Nephron (organoid): Measurements from ENCODE around the gene SLC43A1.
A peak's percentile ranks its signal among the peaks of the same experiment; 100 is the strongest.

Source experiments
- H3K27ac Mint-ChIP-seq, 3 experiments: 2 replicates each; pipeline ENCODE4 v1.8.0; 2020; ENCODE audit warnings: mixed read lengths in 3 of 3, mild to moderate bottlenecking in 2 of 3, moderate library complexity in 1 of 3
- H3K27me3 Mint-ChIP-seq: 2 replicates; pipeline ENCODE4 v1.8.0; 2021; ENCODE audit warnings: low read depth, mild to moderate bottlenecking, moderate library complexity, mixed read lengths
- H3K36me3 Mint-ChIP-seq: 2 replicates; pipeline ENCODE4 v1.8.0; 2020; ENCODE audit warnings: low read depth, mixed read lengths
- H3K4me1 Mint-ChIP-seq: 2 replicates; pipeline ENCODE4 v1.8.0; 2020; ENCODE audit warnings: mixed read lengths
- H3K4me3 Mint-ChIP-seq, 3 experiments: 2 replicates each; pipeline ENCODE4 v1.8.0; 2020; ENCODE audit warnings: mild to moderate bottlenecking in 3 of 3, mixed read lengths in 3 of 3, moderate library complexity in 2 of 3
- H3K9me3 Mint-ChIP-seq: 2 replicates; pipeline ENCODE4 v1.8.0; 2020; ENCODE audit warnings: mixed read lengths
- CTCF ChIP-seq, 3 experiments: fragments of 200-600 bp; sonication (generic); IDR thresholded peaks; one replicate each; pipeline ENCODE4 v1.5.0; 2021; ENCODE audit warnings: antibody characterized with exemption in 3 of 3; ENCODE audit not compliant: unreplicated experiment in 3 of 3

The SLC43A1 gene

GRCh38 chr11:57481915-57482781 lies 33.4 kb downstream of the SLC43A1 start:
- H3K9me3 Mint-ChIP-seq, result no peaks in the 10 kb centered on the region
- peak overlapping the region; percentile 73 to 79 (median 75) for H3K4me3 Mint-ChIP-seq
- H3K36me3 Mint-ChIP-seq, result no peaks in the 10 kb centered on the region
- H3K27me3 Mint-ChIP-seq, result peaks cover 62% of the 10 kb centered on the region
- TF ChIP-seq CTCF (IDR thresholded peaks at IDR 0.05; ENCODE audit: unreplicated experiment in 3 of 3), result no peak
- peaks cover 5% of the 10 kb centered on the region for H3K4me1 Mint-ChIP-seq
- H3K27ac Mint-ChIP-seq, result no peak overlapping the region

- TF ChIP-seq CTCF (IDR thresholded peaks at IDR 0.05; ENCODE audit: unreplicated experiment in 3 of 3), result no peak
- Mint-ChIP-seq H3K27ac (no peak overlapping the region), H3K36me3 (no peaks in the 10 kb centered on the region), H3K9me3 (no peaks in the 10 kb centered on the region), H3K4me1 (peaks cover 5% of the 10 kb centered on the region), H3K27me3 (peaks cover 67% of the 10 kb centered on the region), H3K4me3 (peak overlapping the region; percentile 73 to 78 (median 75))
These were observed 34.2 kb downstream of the SLC43A1 start for GRCh38 chr11:57481315-57481714.

- TF ChIP-seq CTCF (IDR thresholded peaks at IDR 0.05; ENCODE audit: unreplicated experiment in 3 of 3), result peak; percentile 58 to 68 (median 61)
- Mint-ChIP-seq H3K4me3 (peak overlapping the region; percentile 3 to 24 (median 12)), H3K9me3 (no peaks in the 10 kb centered on the region), H3K27ac (no peak overlapping the region), H3K4me1 (peaks cover 5% of the 10 kb centered on the region), H3K27me3 (peaks cover 73% of the 10 kb centered on the region), H3K36me3 (no peaks in the 10 kb centered on the region)
These were observed 34.9 kb downstream of the SLC43A1 start for GRCh38 chr11:57480409-57481137.

GRCh38 chr11:57479911-57480310 lies 35.6 kb downstream of the SLC43A1 start:
- Mint-ChIP-seq H3K27ac (no peak overlapping the region), H3K36me3 (no peaks in the 10 kb centered on the region), H3K4me3 (peak overlapping the region in 1 of 3 experiments; percentile 3), H3K9me3 (no peaks in the 10 kb centered on the region), H3K27me3 (peaks cover 78% of the 10 kb centered on the region), H3K4me1 (peaks cover 5% of the 10 kb centered on the region)
- no peak for TF ChIP-seq CTCF (IDR thresholded peaks at IDR 0.05; ENCODE audit: unreplicated experiment in 3 of 3)

- peaks cover 82% of the 10 kb centered on the region for H3K27me3 Mint-ChIP-seq
- peaks cover 5% of the 10 kb centered on the region for H3K4me1 Mint-ChIP-seq
- no peaks in the 10 kb centered on the region for H3K36me3 Mint-ChIP-seq
- H3K27ac Mint-ChIP-seq, result no peak overlapping the region
- H3K4me3 Mint-ChIP-seq, result peak overlapping the region in 2 of 3 experiments; percentile 5 to 10
- TF ChIP-seq CTCF (IDR thresholded peaks at IDR 0.05; ENCODE audit: unreplicated experiment in 3 of 3), result no peak
- no peaks in the 10 kb centered on the region for H3K9me3 Mint-ChIP-seq
These were observed 36.4 kb downstream of the SLC43A1 start for GRCh38 chr11:57479021-57479663.
